ENCODE measurements around the gene PITPNC1.
"Not testable (repeated sequence)": the region's sequence is repeated elsewhere in the genome, so short reads cannot be mapped to it uniquely, and the experiment has no call there.

PITPNC1 gene

GRCh38 chr17:67623767-67624166 is 246.7 kb downstream of the PITPNC1 start:
- no peak for DNase-seq (ENCODE audit: low spot score)
- in situ Hi-C loops (cut with MboI; ENCODE audit: low sequenced_read_pairs, unreplicated experiment): no loop called here
- TF ChIP-seq, protein P1, sequence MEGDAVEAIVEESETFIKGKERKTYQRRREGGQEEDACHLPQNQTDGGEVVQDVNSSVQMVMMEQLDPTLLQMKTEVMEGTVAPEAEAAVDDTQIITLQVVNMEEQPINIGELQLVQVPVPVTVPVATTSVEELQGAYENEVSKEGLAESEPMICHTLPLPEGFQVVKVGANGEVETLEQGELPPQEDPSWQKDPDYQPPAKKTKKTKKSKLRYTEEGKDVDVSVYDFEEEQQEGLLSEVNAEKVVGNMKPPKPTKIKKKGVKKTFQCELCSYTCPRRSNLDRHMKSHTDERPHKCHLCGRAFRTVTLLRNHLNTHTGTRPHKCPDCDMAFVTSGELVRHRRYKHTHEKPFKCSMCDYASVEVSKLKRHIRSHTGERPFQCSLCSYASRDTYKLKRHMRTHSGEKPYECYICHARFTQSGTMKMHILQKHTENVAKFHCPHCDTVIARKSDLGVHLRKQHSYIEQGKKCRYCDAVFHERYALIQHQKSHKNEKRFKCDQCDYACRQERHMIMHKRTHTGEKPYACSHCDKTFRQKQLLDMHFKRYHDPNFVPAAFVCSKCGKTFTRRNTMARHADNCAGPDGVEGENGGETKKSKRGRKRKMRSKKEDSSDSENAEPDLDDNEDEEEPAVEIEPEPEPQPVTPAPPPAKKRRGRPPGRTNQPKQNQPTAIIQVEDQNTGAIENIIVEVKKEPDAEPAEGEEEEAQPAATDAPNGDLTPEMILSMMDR (IDR thresholded peaks at IDR 0.05; ENCODE audit: borderline replicate concordance, control extremely low read depth, extremely low read depth, insufficient read depth, missing control alignments): no peak

GRCh38 chr17:67624886-67625656 is 248.0 kb downstream of the PITPNC1 start:
- DNase-seq (ENCODE audit: low spot score): no peak
- in situ Hi-C loops (cut with MboI; ENCODE audit: low sequenced_read_pairs, unreplicated experiment): no loop called here
- TF ChIP-seq, protein P1 (IDR thresholded peaks at IDR 0.05; ENCODE audit: borderline replicate concordance, control extremely low read depth, extremely low read depth, insufficient read depth, missing control alignments): no peak

DNA sequence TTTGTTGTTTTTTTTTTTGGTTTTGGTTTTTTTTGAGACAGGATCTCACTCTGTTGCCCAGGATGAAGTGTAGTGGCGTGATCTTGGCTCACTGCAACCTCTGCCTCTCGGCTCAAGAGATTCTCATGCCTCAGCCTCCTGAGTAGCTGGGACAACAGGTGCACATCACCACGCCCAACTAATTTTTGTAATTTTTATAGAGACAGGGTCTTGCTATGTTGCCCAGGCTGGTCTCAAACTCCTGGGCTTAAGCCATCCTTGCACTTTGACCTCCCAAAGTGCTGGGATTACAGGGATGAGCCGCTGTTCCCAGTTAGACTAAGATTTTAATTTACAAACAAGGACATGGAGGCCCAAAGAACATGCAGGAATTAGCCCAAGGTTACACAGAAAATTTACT is 248.9 kb downstream of the PITPNC1 start:
- DNase-seq (ENCODE audit: low spot score): no peak
- TF ChIP-seq, protein P1 (IDR thresholded peaks at IDR 0.05; ENCODE audit: borderline replicate concordance, control extremely low read depth, extremely low read depth, insufficient read depth, missing control alignments): no peak
- in situ Hi-C loops (cut with MboI; ENCODE audit: low sequenced_read_pairs, unreplicated experiment): no loop called here

DNA sequence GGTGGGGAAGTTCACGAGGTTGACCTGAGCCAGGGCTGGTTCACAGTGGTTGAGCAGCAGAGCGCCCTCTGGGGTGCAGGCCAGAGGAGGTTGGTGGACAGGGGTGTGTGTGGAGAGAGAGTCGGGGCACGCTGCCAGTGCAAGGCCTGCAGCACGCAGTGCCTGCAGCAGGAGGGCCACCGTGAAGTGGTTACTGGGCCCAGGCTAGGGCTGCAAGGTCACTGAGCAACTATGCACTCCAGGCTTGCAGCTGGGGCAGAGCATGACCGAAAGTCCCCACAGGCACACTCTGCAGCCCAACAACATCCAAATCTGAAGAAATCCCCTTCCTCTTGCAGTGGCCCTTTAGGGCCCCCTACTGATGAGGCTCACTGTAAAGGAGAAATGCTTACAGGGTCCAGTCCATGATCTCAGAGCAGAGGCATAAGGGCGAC is 251.5 kb downstream of the PITPNC1 start:
- peak; percentile 80 for DNase-seq (ENCODE audit: low spot score)
- TF ChIP-seq, protein P1 (IDR thresholded peaks at IDR 0.05; ENCODE audit: borderline replicate concordance, control extremely low read depth, extremely low read depth, insufficient read depth, missing control alignments): peak; percentile 21
- in situ Hi-C loops (cut with MboI; ENCODE audit: low sequenced_read_pairs, unreplicated experiment): no loop called here

GRCh38 chr17:67629971-67630320 is 252.9 kb downstream of the PITPNC1 start:
- peak; percentile 62 for DNase-seq (ENCODE audit: low spot score)
- TF ChIP-seq, protein P1 (IDR thresholded peaks at IDR 0.05; ENCODE audit: borderline replicate concordance, control extremely low read depth, extremely low read depth, insufficient read depth, missing control alignments): peak; percentile 21
- in situ Hi-C loops (cut with MboI; ENCODE audit: low sequenced_read_pairs, unreplicated experiment): no loop called here

DNA sequence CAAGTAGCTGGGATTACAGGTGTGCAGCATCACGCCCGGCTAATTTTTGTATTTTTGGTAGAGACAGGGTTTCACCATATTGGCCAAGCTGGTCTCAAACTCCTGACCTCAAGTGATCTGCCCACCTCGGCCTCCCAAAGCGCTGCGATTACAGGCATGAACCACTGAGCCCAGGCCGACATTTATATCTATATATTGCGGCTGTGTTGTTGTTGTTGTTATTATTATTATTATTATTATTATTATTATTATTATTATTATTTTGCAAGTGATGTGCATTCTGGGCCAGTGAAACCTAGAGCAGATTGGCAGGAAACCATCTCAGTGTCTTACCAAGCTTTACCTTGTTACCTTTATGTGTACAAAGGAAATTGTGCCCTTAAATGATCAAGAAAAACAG is 253.8 kb downstream of the PITPNC1 start:
- in situ Hi-C loops (cut with MboI; ENCODE audit: low sequenced_read_pairs, unreplicated experiment); DNase-seq (ENCODE audit: low spot score): not testable (repeated sequence)

GRCh38 chr17:67632141-67632540 is 255.1 kb downstream of the PITPNC1 start:
- DNase-seq (ENCODE audit: low spot score): no peak
- in situ Hi-C loops (cut with MboI; ENCODE audit: low sequenced_read_pairs, unreplicated experiment): no loop called here
- TF ChIP-seq, protein P1 (IDR thresholded peaks at IDR 0.05; ENCODE audit: borderline replicate concordance, control extremely low read depth, extremely low read depth, insufficient read depth, missing control alignments): no peak
